Measurements from ENCODE around the gene PRRT3. TPM values are rescaled to one million over a fixed set of nuclear protein-coding genes. Genes with fewer than 3 reads are reported as not detected.
"Not testable (repeated sequence)": the region's sequence is repeated elsewhere in the genome, so short reads cannot be mapped to it uniquely, and the experiment has no call there.

The PRRT3 gene
- total RNA-seq, 3 donors from 2014 or later = 0.64 to 2.8 (median 2.0) TPM

DNA sequence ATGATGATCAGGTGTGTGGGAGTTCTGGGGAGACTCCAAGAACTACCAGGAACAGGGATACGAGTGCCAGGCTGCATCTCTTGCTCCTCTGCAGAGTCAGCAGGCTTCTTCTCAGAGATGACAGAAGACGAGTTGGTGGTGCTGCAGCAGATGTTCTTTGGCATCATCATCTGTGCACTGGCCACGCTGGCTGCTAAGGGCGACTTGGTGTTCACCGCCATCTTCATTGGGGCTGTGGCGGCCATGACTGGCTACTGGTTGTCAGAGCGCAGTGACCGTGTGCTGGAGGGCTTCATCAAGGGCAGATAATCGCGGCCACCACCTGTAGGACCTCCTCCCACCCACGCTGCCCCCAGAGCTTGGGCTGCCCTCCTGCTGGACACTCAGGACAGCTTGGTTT is 7.9 kb downstream of the PRRT3 start:
- TF ChIP-seq POLR2AphosphoS5 (IDR thresholded peaks at IDR 0.05) = no peak
- no peak for TF ChIP-seq POLR2A (IDR thresholded peaks at IDR 0.05)
- TF ChIP-seq, protein P1, sequence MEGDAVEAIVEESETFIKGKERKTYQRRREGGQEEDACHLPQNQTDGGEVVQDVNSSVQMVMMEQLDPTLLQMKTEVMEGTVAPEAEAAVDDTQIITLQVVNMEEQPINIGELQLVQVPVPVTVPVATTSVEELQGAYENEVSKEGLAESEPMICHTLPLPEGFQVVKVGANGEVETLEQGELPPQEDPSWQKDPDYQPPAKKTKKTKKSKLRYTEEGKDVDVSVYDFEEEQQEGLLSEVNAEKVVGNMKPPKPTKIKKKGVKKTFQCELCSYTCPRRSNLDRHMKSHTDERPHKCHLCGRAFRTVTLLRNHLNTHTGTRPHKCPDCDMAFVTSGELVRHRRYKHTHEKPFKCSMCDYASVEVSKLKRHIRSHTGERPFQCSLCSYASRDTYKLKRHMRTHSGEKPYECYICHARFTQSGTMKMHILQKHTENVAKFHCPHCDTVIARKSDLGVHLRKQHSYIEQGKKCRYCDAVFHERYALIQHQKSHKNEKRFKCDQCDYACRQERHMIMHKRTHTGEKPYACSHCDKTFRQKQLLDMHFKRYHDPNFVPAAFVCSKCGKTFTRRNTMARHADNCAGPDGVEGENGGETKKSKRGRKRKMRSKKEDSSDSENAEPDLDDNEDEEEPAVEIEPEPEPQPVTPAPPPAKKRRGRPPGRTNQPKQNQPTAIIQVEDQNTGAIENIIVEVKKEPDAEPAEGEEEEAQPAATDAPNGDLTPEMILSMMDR (IDR thresholded peaks at IDR 0.05) = no peak
- intact Hi-C loops (cut with DNase I; ENCODE audit: low total_unique reads) = loop anchor here (10.0 kb wide), 1 partner anchor 99 kb away; the partner anchor contains the start of gene RPUSD3
- peaks cover 0 to 6% of the 10 kb centered on the region in 2 donors for H3K4me1 ChIP-seq
- no peak overlapping the region for H3K27ac ChIP-seq
- H3K36me3 ChIP-seq = no peaks in the 10 kb centered on the region
- no peak overlapping the region for H3K4me3 ChIP-seq
- no peaks in the 10 kb centered on the region for H3K27me3 ChIP-seq
- DNase-seq (ENCODE audit: low spot score in 2 of 2) = no peak
- no peaks in the 10 kb centered on the region for H3K9me3 ChIP-seq

DNA sequence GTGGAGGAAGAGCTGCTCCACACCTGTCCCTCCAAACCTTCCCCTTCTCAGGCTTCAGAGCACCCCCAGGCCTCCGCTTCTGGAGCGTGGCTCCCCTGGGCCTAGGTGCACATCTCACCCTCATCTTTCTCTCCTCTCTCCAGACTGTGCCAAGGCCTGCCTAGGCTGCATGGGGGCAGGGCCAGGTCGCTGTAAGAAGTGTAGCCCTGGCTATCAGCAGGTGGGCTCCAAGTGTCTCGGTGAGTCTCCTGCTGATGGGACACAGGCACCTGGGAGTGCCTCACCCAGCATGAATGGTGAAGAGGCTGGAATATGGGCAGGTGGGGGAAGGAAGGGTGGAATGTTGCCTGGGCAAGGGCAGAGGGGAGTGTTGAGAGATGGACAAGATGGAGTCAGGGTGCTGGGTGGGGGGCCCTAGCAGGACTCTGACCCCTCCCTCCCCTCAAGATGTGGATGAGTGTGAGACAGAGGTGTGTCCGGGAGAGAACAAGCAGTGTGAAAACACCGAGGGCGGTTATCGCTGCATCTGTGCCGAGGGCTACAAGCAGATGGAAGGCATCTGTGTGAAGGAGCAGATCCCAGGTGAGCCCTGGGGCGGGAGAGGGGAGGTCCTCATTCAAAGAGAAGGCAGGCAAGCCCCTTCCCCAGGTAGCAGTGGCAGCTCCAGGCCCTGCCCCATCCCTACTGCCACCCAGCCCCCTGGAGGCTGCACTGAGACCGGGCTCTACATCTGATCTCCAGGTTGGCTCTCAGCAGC is 9.1 kb downstream of the PRRT3 start:
- Histone ChIP-seq H3K9me3 (no peaks in the 10 kb centered on the region), H3K4me3 (no peak overlapping the region), H3K27ac (peak overlapping the region in 1 of 2 donors; percentile 2), H3K4me1 (peaks cover 0 to 6% of the 10 kb centered on the region in 2 donors), H3K36me3 (no peaks in the 10 kb centered on the region), H3K27me3 (no peaks in the 10 kb centered on the region)
- TF ChIP-seq, protein P1 (IDR thresholded peaks at IDR 0.05) = no peak
- no peak for TF ChIP-seq POLR2AphosphoS5 (IDR thresholded peaks at IDR 0.05)
- DNase-seq (ENCODE audit: low spot score in 2 of 2) = no peak
- intact Hi-C loops (cut with DNase I; ENCODE audit: low total_unique reads) = loop anchor here (10.0 kb wide), 1 partner anchor 98 kb away; the partner anchor contains the start of gene RPUSD3

DNA sequence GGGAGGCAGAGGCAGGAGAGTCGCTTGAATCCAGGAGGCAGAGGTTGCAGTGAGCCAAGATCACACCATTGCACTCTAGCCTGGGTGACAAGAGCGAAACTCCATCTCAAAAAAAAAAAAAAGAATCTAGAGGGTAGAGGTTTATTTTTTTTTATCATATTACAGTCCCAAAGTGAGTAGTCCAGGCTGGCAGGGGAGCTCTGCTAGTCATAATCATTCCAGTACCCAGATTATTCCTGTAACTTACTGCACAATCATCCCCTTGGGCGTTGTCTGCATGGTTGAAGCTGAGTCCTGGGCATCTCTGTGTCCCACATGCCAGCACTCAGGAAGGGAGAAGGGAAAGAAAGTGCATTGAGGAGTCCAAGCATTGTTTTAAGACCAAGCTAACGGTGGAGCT is 10.0 kb downstream of the PRRT3 start:
- intact Hi-C loops (cut with DNase I; ENCODE audit: low total_unique reads) = loop anchor here (10.0 kb wide), 1 partner anchor 97 kb away; the partner anchor contains the start of gene RPUSD3
- Histone ChIP-seq H3K27me3 (no peaks in the 10 kb centered on the region), H3K27ac (peak overlapping the region in 1 of 2 donors; percentile 48), H3K9me3 (no peaks in the 10 kb centered on the region), H3K36me3 (no peaks in the 10 kb centered on the region), H3K4me1 (no peaks in the 10 kb centered on the region), H3K4me3 (no peak overlapping the region)
- no peak for TF ChIP-seq POLR2A (IDR thresholded peaks at IDR 0.05)
- no peak for TF ChIP-seq POLR2AphosphoS5 (IDR thresholded peaks at IDR 0.05)
- TF ChIP-seq, protein P1 (IDR thresholded peaks at IDR 0.05) = no peak
- DNase-seq (ENCODE audit: low spot score in 2 of 2) = no peak

DNA sequence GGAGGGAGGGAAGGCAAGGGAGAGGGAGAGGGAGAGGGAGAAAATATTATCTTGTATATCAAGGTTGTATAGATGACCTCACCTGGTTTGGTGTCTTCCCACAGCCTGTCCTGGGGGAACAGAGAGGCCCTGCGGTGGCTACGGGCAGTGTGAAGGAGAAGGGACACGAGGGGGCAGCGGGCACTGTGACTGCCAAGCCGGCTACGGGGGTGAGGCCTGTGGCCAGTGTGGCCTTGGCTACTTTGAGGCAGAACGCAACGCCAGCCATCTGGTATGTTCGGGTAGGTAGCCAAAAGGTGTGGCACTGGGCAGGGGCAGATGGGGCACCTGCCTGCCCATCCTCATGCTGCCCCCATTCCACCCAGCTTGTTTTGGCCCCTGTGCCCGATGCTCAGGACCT is 11.5 kb downstream of the PRRT3 start:
- Histone ChIP-seq H3K9me3 (no peaks in the 10 kb centered on the region), H3K27me3 (no peaks in the 10 kb centered on the region), H3K4me1 (peaks cover 0 to 4% of the 10 kb centered on the region in 2 donors), H3K36me3 (no peaks in the 10 kb centered on the region), H3K4me3 (no peak overlapping the region), H3K27ac (peak overlapping the region in 1 of 2 donors; percentile 48)
- DNase-seq (ENCODE audit: low spot score in 2 of 2) = no peak
- intact Hi-C loops (cut with DNase I; ENCODE audit: low total_unique reads) = loop anchor here (10.0 kb wide), 1 partner anchor 96 kb away; the partner anchor contains the start of gene RPUSD3
- no peak for TF ChIP-seq POLR2AphosphoS5 (IDR thresholded peaks at IDR 0.05)
- TF ChIP-seq, protein P1 (IDR thresholded peaks at IDR 0.05) = no peak
- no peak for TF ChIP-seq POLR2A (IDR thresholded peaks at IDR 0.05)

DNA sequence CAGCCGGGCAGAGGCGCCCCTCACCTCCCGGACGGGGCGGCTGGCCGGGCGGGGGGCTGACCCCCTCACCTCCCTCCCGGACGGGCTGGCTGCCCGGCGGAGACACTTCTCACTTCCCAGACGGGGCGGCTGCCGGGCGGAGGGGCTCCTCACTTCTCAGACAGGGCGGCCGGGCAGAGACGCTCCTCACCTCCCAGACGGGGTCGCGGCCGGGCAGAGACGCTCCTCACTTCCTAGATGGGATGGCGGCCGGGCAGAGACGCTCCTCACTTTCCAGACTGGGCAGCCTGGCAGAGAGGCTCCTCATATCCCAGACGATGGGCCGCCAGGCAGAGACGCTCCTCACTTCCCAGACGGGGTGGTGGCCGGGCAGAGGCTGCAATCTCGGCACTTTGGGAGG is 12.3 kb downstream of the PRRT3 start:
- DNase-seq (ENCODE audit: low spot score in 2 of 2); H3K36me3 ChIP-seq; H3K27me3 ChIP-seq; H3K27ac ChIP-seq; H3K9me3 ChIP-seq; H3K4me3 ChIP-seq: not testable (repeated sequence)
- peaks cover 0 to 13% of the 10 kb centered on the region in 2 donors for H3K4me1 ChIP-seq
- intact Hi-C loops (cut with DNase I; ENCODE audit: low total_unique reads) = loop anchor here (10.0 kb wide), 1 partner anchor 95 kb away; the partner anchor contains the start of gene RPUSD3

Measured in breast epithelium (tissue), 4 donors.